Measurements from ENCODE around the gene TCEANC2.

- TF ChIP-seq CTCF (IDR thresholded peaks at IDR 0.05; ENCODE audit: low read depth, low read length) (no peak), EZH2phosphoT487 (IDR thresholded peaks at IDR 0.05; ENCODE audit: low read depth) (no peak)
Observed at GRCh38 chr1:54012008-54012325, 41.4 kb upstream of the TCEANC2 start.
